SIG-M5 (cell line): ENCODE measurements around the gene AFAP1.

Source experiments
- DNase-seq: peaks from one replicate; lab custom pipeline; 2025; lab: John Stamatoyannopoulos, UW

AFAP1 gene

GRCh38 chr4:7939377-7940108 lies at the start of gene AFAP1:
AFAP1 (minus strand) TSS chr4:7939861; CDS start chr4:7872078, 67,783 bp downstream.
- DNase-seq = no peak

DNA sequence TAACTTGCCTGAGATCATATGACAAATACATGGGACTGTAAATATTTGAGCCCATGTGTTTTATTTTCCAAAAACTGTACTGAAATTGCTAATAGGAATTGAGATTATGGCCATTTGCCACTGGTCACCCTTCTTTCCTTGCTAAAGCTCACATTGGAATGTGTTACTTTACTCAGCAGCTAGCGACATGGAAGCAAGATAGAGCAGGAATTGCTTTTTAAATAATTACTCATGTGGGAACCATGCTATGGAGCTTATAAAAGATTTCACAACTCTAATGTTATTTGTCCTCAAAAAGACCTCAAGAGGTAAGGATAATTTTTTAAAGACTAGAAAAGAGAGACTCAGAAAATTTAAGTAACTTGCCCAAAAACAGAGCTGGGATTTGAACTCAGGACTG lies 48.8 kb upstream of the AFAP1 start:
- no peak for DNase-seq

GRCh38 chr4:7987148-7987989 lies 47.7 kb upstream of the AFAP1 start:
- DNase-seq = no peak

DNA sequence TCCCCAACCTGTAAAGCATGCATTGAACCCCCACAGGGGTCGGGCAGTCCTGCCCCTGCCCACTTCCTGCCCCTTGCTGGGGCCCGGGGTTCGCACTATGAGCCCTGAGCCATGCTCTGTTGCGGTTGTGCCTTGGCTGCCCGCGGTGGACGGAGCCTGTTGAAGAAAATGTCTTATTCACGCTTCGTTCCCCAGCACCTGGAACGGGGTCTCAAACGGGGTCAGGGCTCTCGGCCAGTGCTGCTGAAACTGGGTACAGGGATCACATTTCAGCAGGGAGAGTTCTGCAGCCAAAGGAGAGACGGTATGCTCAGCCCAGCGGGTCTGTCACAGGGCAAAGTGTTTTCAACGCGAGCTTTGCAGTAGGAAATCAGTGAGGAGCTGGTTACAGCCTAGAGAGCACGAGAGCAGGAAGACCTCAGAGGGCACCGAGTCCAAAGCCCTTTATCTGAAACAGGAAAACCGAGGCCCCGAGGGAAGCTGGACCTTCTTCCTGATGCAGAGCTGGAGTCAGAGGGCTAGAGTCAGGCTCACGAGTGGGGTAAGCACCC lies 46.3 kb upstream of the AFAP1 start:
- DNase-seq = no peak

DNA sequence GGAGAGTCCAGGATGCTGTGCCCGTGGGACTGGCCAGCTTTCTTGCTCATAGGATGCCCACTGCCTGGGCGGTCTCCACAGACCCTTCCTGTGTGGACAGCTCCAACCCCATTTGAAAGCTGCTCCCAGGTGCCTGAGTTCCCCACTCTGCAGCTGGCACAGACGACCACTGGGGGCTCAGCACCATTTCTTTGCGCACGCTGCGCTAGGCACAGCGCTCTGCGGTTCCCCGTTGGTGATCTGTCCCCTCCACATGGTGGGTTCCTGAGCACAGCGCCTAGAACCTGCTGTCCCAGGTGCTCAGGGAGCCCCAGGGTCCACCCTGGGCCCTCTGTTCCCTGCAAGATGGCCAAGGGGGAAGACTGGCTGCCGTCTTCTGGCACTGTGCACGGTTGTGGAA lies 45.4 kb upstream of the AFAP1 start:
- DNase-seq = no peak

DNA sequence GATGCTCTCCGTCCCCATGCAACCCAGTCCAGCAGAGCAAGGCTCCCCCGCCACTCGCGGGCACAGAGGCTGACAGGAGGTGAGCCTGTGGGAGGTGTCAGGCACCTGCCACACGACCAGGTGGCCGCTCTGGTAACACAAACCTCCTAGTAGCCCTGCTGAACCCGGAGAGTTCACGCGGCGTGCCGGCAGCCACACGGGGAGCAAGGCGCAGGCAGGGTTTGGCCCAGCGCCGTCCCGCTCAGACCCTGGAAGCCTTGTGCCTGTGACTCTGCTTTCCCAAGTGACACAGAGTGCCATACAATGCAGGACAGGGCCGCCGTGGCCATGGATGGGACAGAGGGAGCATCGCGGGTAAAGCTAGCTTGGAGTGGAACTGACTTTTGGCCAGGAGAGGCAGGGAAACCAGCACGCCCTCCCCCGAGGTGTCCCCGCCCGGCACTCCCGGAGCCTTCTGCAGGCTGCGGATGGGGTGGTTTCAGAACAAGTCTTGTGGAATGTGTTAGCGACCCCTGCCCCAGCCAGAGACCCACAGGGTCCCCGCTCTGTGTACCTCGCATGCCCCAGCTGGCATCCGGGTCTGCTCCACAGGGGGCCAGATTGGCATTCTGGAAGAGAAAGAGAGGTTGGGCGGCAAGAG lies 44.7 kb upstream of the AFAP1 start:
- no peak for DNase-seq

- no peak for DNase-seq
These were observed 43.6 kb upstream of the AFAP1 start for GRCh38 chr4:7983296-7983695.

DNA sequence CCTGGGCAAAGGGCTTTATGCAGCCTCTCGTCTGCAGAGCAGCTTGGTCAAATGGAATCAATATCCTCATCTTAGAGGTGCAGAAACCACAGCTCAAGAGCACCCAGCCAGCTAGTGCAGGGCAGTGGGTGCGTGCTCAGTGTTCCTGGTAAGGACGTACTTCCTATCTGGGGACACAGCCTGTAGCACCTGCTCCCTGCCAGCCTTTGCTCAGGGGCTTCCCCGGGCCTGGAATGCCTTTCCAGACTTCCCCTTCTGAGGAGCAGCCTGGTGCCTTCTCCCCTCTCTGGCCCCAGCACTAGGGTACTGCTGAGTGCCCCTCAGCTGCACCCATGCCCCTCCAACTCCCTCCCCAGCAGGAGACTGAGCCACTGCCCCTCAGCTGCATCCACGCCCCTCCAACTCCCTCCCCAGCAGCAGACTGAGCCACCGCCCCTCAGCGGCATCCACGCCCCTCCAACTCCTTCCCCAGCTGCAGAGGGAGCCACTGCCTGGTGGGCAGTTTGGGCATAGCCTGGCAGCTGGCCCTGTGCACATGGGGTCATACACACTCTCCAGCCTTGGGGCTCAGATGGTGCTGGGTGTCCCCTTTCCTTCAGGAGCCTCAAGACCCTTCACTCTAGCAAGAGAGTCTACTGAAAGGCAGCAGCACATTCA lies 42.2 kb upstream of the AFAP1 start:
- DNase-seq = no peak

GRCh38 chr4:7980036-7980435 lies 40.4 kb upstream of the AFAP1 start:
- DNase-seq = no peak

- no peak for DNase-seq
These were observed 39.9 kb upstream of the AFAP1 start for GRCh38 chr4:7979652-7979968.

GRCh38 chr4:7978907-7979651 lies 39.4 kb upstream of the AFAP1 start:
- DNase-seq = no peak

DNA sequence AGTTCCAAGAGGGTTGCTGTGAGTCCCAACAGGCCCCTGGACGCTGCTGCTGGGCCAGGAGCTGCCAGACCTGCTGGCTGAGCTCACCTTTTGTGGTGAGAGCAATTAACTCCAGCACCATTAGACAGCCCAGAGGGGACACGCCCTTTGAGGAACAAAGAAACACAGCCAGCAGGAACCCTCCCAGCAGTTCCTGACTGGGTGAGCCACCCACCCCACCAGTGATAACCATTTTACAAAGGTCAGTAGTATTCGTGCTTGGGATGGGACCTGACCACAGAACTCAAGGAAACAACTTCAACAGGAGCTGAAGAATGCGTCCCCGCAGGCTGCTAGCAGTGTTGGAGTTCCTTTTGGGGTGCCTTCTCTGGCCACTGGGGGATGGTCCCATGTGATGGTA lies 38.8 kb upstream of the AFAP1 start:
- DNase-seq = no peak

DNA sequence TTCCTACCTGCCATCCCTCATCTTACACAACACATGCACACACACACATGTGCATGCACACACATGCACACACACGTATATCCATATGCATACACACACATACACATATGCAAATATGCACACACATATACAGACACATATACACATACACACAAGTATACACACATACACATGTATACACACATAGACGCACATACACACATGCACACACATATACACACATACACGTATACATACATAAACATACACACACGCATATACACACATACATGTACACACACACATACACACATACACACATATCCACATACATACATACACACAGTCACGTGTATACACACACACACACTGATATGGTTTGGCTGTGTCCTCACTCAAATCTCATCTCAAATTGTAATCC lies 37.0 kb upstream of the AFAP1 start:
- DNase-seq = no peak

GRCh38 chr4:7976025-7976424 lies 36.4 kb upstream of the AFAP1 start:
- no peak for DNase-seq

DNA sequence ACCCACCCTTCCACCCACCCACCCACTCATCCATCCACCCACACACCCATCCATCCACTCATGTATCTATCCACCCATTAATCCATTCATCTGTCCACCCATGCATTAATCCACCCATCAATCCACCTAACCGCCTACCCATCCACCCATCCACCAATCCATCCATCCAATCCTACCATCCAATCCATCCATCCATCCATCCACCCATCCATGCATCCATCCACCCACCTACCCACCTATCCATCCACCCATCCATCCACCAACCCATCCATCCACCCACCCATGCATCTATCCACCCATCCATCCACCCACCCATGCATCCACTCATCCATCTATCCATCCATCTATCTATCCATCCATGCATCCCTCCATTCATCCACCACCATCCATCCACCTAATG lies 34.8 kb upstream of the AFAP1 start:
- DNase-seq = no peak

- DNase-seq = no peak
These were observed 33.9 kb upstream of the AFAP1 start for GRCh38 chr4:7973545-7973981.

GRCh38 chr4:7971881-7972500 lies 32.3 kb upstream of the AFAP1 start:
- DNase-seq = no peak

DNA sequence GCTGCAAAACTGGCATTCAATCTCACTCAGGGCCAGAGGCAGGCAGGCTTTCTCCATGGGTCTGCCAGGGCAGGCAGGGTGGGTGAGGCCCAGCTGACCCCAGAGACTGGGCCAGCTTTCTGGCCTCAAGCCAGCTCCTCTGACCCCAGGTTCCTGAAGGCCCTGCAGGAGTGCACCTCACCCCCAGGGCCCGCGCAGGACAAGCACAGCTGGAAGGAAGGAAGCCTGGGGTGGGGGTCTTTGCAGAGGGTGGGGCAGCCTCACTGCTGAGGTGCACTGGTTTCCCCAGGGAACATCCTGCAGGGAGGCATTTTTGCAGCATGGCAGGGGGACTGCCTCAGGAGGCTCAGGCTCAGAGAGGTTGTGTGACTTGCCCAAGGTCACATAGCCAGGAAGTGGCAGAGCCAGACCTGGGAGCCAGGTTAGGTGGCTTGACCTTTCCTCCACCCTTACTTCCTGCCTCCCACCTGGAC lies 31.5 kb upstream of the AFAP1 start:
- no peak for DNase-seq

DNA sequence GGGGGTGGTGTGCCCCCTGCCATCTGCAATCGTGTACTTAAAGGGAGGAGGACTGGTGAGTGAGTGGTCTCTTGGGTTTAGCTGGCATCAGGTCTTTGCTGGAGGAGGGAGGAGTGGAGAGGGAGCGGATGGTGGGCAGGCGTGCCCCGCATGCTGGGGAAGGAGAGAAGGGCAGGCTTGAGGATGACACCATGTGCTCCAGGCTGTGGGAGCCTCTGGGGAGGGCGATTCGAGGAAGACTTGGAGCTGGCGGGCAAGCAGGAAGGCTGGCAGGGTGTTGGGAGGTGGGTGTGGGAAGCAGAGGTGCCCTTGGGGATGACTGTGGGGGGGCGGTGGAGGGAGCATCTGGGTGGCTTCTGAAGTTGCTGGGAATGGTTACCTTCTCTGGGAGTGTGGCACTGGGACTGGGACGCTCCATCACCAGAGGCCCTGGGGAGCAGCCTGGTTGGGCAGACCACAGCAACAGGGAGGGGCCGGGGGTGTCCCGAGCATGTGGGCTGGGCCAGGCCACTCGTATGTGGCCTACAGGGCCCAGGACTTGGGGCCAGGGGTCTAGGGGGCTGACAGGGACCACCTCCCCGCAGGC lies 30.8 kb upstream of the AFAP1 start:
- DNase-seq = no peak

DNA sequence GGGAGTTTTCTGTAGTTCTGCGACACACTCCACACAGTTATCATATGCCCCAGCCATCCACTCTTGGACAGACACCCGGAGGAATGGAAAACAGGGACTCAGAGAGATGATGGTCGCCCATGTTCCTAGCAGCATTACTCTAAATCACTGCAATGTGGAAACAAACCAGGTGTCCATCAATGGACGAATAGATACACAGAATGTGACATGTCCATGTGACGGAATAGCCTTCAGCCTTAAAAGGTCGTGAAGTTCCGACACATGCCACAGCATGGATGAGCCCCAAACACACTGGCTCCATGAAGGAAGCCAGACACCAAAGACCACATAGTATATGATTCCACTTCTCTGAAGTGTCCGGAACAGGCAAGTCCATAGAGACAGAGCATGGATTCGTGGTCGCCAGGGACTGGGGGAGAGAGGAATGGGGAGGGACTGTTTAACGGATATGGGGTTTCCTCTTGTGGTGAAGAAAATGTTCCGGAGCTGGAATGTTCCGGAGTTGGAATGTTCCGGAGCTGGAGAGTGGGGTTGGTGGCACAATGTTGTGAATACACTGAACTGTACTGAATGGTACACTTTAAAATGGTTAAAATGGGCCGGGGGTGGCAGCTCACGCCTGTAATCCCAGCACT lies 28.7 kb upstream of the AFAP1 start:
- DNase-seq = no peak
